GM21737 (cell line): ENCODE data around the gene COQ10B.
"Not testable (repeated sequence)": the region's sequence is repeated elsewhere in the genome, so short reads cannot be mapped to it uniquely, and the experiment has no call there.

Source experiments
- ATAC-seq: cut with Tn5 transposase; IDR thresholded peaks from one replicate; pipeline ENCODE4 v1.9.1; 2021; ENCODE audit warnings: mild to moderate bottlenecking, moderate library complexity; ENCODE audit not compliant: unreplicated experiment

COQ10B gene

DNA sequence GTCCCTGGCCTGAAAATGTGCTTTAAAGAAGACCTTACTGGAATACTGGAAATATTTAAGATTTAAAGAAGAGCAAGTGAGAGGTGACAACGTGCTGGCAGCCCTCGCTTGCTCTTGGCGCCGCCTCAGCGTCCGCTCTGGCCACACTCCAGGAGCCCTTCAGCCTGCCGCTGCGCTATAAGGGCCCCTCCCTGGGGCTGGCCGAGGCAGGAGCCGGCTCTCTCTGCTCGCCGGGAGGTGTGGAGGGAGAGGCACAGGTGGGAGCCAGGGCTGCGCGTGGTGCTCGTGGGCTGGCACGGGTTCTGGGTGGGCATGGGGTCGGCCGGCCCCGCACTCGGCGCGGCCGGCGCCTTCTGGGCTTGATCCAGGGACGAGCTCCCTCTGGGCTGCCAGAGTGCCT is 2.9 kb upstream of the COQ10B start:
- no peak for ATAC-seq

DNA sequence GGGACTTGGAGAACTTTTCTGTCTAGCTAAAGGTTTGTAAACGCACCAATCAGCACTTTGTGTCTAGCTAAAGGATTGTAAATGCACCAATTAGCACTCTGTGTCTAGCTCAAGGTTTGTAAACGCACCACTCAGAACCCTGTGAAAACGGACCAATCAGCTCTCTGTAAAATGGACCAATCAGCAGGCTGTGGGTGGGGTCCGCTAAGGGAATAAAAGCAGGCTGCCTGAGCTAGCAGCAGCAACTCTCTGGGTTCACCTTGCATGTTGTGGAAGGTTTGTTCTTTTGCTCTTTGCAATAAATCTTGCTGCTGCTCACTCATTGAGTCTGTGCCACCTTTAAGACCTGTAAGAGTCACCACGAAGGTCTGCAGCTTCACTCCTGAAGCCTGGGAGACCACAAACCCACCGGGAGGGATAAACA is 2.4 kb upstream of the COQ10B start:
- ATAC-seq, result not testable (repeated sequence)

DNA sequence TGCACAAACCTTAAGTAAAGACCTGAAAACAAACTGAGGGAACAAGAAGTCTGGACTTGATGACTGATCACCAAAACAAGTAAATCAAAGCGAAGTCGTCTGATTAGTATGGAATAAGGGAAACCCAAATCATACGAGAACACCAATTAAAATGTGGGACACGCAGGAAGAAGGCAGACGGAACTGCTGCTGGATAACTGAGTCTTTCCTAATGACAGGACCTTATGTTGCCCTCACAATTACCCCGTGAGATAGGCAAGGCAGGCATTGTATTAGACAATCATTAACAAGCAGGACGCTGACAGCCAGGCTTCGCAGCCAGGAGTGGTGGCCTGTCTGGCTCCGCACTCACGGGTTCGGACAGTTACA is 614 bp upstream of the COQ10B start:
- no peak for ATAC-seq

DNA sequence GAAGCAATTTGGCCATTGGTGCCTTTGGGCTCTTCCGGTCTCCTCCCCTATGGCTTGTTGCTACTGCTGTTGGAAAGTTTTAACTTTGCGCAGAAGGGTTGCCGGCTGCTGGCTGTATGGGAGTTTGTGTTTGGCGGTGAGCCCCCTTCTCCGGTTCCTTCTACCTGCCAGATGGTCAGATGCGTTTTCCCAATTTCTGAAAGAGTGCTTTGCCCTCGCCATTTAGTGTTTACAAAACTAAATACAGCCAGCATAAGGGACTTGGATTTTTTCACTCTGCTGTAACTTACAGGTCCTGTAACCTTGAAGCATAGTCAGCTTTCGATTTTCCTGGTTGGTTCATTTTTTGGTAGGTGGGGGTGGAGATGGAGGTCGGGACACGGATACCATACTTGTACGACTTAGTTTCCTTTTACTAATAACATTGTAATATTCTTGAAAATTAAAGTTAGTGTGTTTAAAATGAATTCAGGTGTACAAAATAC is 604 bp downstream of the COQ10B start:
- ATAC-seq, result peak; percentile 25

DNA sequence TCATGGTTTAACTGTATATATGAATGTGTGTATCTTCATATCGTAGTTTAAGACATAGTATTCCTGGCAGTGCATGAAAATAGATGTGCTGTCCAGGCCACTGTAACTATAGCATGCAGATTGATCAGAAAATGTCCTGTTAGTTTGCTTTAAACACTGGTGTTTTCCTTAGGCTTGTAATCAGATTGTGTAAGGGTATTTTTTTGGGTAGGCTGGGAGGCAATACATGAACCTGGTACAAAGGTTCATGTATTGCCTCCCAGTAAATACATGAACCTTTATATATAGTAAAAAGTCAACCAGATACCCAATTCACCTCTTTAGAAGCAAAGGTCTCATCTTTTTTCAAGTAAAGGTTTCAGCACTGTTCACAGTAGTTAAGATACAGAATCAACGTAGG is 1.6 kb downstream of the COQ10B start:
- no peak for ATAC-seq

DNA sequence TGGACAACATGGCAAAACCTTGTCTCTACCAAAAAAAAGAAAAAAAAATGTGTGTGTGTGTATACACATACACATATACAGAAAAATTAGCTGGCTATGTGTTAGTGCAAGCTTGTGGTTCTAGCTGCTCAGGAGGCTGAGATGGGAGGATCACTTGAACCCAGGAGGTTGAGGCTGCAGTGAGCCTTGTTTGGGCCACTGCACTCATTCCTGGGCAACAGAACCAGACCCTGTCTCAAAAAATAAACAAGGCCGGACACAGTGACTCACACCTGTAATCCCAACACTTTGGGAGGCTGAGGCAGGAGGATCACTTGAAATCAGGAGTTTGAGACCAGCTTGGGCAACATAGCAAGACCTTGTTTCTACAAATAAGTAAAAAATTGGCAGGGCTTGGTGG is 2.1 kb downstream of the COQ10B start:
- ATAC-seq, result no peak

DNA sequence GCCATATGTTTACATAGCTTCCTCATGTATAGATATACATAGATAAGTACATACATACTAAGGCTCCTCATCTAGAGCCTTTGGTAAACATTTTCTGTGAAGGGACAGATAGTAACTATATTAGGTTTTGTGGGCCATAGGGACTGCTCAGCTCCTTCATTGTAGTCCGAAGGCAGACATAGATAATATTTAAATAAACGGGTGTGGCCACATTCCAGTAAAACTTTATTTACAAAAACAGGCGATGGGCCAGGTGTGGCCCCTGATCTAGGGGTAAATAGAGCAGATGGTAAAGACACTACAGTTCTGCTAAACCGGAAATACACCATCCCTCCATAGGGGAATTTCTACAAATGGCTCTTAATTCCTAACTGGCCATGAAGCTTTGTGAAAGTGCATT is 7.3 kb downstream of the COQ10B start:
- ATAC-seq, result no peak

DNA sequence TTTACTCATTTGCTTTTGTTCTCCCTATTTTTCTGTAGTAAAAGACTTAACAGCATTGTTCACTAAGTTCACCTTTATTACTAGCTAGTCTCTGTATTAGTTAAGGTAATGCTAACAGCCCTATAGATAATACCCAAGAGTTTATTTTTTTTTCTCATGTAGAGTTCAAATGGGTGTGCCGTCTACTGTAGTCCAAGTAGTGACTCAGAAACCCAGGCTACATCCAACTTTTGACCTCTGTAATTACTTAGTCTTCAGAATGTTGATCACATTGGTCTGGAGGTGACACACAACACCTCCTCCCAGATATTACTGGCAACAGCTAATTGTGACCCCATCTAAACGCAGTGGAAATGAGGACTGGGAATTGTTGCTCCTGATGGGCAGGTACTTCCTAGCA is 7.7 kb downstream of the COQ10B start:
- no peak for ATAC-seq

DNA sequence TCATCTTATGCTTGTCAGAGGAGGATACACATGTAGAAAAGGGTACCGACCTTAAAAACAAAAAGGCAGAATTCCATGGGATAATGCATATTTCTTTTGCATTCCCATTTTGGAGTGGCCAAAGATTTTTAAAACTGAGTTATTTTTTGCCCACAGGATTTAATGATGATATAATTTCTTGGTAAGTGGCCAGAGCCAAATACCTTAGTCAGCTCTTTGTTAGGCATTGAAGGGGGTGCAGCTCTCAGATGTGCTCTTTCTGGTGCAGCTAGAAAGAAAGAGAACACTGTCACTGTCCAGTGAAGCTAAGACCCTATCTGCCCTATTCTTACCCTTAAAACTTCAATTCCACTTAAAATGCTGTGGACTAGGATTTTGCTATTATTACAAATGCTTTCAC is 10.8 kb downstream of the COQ10B start:
- no peak for ATAC-seq

DNA sequence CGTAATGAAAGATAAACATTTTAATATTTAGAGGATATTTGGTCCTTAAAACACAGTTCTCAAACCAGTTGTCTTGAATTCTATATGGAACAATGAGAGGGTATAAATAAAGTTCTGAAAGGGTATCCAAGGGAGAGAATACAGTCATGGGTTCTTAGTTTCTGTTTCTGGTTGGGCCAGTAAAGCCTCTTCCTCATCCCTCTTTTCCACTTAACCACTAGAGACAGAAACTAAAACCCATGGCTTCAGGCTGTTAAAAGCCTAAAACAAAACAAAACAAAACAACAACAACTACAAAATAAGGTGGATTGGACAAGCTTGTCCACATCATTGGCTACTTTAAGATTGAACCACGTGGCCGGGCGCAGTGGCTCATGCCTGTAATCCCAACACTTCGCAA is 18.8 kb downstream of the COQ10B start:
- no peak for ATAC-seq

DNA sequence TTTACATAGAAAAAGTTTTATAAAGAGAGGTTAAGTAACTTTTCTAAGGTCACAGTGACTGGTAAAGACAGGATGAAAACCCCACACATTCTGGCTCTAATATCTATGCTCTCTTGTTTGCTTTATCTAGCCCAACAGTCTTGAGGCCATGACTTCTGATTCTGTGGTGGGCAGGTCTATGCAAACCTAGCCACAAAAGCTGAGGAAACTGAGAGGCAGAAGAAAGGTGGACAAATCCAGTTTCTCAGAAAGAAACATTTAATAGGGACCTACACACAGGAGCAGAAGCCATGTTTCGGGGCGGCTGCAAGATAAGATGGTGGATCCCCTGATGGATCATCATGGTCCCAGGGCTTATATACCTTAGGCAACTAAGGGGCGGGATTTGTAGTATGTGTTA is 24.4 kb downstream of the COQ10B start:
- ATAC-seq, result no peak

DNA sequence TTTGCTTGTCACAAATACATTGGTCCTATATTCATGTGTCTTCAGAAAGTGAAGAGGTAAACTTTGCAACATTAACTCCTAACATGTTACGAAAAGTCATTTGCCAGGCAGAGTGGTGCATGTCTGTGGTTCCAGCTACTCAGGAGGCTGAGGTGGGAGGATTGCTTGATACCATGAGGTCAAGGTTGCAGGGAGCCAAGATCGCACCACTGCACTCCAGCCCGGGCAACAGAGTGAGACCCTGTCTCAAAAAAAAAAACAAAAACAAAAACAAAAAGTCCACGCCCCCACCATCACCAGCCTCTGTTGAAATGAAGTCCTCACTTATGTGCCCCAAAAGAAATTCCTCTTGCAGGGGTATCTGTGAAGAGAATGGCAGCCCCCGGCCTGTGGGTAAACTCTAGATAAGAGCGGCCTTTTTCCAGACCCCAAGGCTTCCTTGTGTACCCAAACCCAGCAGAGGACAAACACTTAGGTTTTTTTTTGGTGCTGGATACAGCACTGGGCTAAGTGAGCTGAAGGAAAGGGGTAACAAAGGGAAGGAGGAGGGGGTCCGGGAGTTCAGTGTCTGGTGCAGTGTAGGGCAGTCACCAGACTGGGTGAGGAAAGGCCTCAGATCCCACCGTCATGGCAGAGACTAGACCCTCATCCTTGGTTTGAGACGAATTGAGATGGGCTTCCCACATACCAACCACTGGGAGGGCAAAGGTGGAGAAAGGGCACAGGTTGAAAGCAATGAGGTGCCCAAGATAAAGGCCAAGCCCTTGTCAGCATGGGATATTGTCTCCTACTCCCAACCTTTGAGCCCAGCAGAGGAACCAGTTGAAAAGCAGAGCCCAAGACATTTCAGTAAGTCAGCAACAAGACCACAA is 27.0 kb downstream of the COQ10B start:
- no peak for ATAC-seq

DNA sequence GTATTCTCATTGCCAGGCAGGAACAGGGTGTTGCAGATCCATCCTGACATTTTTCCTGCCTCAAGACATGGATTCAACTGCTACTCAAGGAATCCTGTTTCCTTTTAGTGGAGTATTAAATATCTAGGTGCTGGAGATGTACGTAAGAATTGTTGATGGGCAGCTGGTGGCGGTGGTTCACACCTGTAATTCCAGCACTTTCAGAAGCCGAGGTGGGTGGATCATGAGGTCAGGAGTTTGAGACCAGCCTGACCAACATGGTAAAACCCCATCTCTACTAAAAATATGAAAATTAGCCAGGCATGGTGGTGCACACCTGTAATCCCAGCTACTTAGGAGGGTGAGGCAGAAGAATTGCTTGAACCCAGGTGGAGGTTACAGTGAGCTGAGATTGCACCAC is 30.9 kb downstream of the COQ10B start:
- ATAC-seq, result not testable (repeated sequence)

DNA sequence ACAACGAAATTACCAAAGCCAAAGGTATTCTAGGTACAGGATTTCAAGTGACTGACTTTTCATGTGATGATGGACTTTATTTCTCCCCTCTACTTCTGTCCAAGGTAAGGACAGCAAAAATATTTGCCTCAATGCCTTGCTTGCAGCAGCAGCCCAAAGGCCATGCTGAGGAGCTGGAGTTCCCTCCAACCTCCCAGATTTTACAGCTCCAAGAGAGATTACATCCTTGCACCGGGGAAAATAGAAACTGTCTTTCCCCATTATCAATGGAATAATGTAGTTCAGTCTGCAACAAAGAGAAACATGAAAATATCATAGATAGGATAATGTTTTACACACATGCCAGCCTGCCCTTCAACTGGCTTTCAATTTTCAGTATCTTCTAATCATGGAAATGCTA is 32.8 kb downstream of the COQ10B start:
- ATAC-seq, result no peak

DNA sequence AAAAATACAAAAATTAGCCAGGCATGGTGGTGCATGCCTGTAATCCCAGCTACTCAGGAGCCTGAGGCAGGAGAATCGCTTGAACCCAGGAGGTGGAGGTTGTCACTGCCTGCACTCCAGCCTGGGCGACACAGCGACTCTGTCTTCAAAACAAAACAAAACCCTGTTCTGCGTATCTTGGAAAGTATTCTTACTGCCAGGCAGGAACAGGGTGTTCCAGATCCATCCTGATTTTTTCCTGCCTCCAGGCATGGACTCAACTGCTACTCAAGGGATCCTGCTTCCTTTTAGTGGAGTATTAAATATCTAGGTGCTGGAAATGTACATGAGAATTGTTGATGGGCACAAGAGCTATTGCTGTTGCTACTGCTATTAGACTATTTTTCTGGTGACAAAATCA is 34.0 kb downstream of the COQ10B start:
- no peak for ATAC-seq

DNA sequence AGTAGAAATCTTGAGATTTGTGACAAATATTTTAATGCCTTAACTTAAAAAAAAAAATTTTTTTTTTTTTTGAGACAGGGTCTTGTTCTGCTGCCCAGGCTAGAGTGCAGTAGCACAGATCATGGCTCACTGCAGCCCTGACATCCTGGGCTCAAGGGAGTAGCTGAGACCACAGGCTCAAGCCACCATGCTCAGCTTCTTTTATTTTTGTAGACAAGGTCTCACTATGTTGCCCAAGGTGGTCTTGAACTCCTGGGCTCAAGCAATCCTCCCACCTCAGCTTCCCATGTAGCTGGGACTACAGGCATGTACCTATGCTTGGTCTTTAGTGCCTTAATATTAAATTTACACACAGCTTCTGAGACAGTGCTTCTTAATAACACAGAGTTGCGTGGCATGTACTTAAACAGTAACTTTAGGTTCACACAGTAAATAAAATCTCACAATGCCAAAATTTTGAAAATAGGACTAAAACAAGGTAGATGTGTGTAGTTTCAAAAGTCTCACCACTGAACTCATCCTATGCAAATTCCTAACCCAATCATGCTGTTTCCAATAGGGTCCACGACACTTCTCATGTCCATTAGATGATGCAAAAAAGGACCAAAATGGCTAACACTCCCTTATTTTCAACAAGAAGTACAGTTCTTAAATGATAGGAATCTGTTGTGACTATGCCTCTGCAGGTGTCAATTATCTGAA is 42.2 kb downstream of the COQ10B start:
- ATAC-seq, result no peak

DNA sequence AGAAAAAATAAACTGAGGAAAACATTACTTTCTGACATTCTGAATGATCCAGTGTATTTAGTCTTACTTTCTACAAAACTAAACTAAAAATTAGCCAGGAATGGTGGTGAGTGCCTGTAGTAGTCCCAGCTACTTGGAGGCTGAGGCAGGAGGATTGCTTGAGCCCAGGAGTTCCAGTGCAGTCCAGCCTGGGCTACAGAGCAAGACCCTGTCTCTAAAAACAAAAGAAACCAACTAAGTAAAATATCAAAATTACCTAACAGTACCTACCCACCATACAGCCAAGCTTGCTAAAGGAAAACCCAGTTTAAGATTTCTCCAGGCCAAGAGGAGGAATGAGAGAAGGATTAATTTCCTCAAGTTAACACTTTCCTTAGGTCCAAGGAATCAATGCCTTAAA is 43.3 kb downstream of the COQ10B start:
- ATAC-seq, result no peak

DNA sequence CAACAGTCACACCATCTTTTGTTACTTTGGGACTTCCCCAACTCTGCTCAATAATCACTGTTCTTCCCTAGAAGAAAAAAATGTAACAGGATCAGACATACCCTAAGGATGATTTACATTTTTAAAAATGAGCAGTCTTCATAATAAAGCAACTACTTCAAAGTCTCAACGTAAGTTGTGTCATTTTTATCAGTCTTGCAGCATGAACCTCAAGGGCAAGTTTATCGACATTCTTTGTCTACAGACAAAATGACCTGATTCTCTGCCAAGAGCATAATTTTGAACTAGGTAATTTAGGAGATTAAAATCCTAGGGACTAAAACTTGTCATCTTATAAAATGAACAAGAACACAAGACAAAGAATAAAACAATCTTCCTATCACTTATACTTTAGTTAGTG is 44.0 kb downstream of the COQ10B start:
- ATAC-seq, result no peak

DNA sequence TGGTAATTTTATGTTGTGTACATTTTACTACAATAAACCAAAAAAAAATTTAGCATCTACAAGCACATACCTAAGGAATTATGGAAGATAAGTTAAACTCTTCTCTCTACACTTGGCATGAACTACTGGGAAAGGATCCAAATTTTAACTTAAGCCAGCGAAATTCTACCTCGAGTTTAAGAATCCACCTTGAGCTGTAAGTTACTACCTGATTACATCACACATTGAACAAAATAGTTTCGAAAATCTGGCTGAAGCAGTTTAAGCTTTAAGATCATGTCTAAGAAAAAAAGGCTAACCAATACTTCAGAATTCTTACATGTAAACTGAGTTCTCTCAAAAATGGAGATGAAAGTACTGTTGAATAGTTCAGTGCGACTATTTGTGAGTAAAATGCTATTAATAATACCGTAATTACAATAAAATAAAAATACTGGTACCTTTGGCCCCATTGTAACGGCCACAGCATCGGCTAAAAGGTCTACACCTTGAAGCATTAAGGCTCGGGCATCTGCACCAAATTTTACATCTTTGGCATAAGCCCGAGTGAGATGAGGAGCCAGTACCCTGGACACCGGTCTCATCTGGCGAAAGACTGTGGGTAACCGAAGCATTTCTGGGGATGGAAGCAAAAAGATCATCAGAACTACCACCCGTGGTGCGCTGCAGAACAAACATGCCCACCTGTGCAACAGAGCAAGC is 45.0 kb downstream of the COQ10B start:
- no peak for ATAC-seq

DNA sequence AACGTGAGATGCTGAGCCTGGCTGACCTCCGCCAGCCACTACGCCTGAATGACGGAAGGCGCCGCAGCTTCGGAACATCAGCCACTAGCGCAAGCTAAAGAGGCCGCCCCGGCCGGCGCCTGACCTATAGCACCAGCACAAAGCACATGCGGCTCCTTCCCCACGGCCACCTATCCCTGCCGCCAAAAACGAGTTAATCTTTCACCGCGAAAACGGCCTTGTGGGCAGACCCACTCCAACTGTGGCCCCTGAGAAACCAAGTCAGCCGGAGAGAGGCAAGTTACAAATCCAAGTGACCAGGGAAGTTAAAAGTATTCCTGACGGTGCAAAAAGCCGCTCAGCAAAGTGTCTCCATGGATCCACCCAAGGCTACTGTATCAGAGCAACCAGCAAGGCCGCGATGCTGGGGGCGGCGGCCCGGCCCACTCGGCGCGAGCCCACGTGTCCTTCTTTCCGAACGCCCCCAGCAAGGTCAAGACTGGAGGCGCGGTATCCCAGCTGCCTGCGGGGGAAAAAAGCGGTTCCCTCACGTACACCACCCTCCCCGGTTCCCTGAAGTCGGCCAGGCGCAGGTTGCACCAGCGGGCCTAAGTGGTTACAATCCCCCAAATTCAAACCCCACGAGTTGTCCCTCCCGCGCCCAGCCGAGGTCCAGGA is 45.7 kb downstream of the COQ10B start:
- peak; percentile 27 for ATAC-seq
